H9 (cell line): ENCODE measurements around the gene CAMTA1. TPM values are rescaled to one million over a fixed set of nuclear protein-coding genes. Genes with fewer than 3 reads are reported as not detected.

ENCODE experiments used
- DNase-seq: peaks from one replicate; pipeline ENCODE4 v3.0.0-alpha.2; 2017
- H2AFZ ChIP-seq: one replicate; pipeline ENCODE4 v1.6.1; 2013; ENCODE audit warnings: mild to moderate bottlenecking, low read length, control low read depth, moderate library complexity
- H2AK5ac ChIP-seq: 2 replicates; pipeline ENCODE4 v1.6.1; 2013; ENCODE audit warnings: low read length, control low read depth, mixed read lengths; ENCODE audit not compliant: insufficient read length
- H2BK120ac ChIP-seq: one replicate; pipeline ENCODE4 v1.6.1; 2013; ENCODE audit warnings: low read depth, mild to moderate bottlenecking, low read length, control low read depth, inconsistent platforms; ENCODE audit not compliant: poor library complexity, severe bottlenecking
- H2BK12ac ChIP-seq: 2 replicates; pipeline ENCODE4 v1.6.1; 2013; ENCODE audit warnings: low read length, control low read depth, mixed read lengths, low read depth; ENCODE audit not compliant: insufficient read length
- H2BK15ac ChIP-seq: 2 replicates; pipeline ENCODE4 v1.6.1; 2013; ENCODE audit warnings: low read depth, low read length, control low read depth
- H2BK20ac ChIP-seq: one replicate; pipeline ENCODE4 v1.6.1; 2013; ENCODE audit warnings: low read depth, mild to moderate bottlenecking, low read length, control low read depth, inconsistent platforms; ENCODE audit not compliant: poor library complexity, severe bottlenecking
- H2BK5ac ChIP-seq: 2 replicates; pipeline ENCODE4 v1.6.1; 2013; ENCODE audit warnings: low read length, control low read depth, mixed read lengths; ENCODE audit not compliant: insufficient read length
- H3K14ac ChIP-seq: 2 replicates; pipeline ENCODE4 v1.6.1; 2013; ENCODE audit warnings: low read length, control low read depth; ENCODE audit not compliant: insufficient read depth
- H3K18ac ChIP-seq: 2 replicates; pipeline ENCODE4 v1.6.1; 2013; ENCODE audit warnings: low read depth, mild to moderate bottlenecking, mixed read lengths, low read length, control low read depth; ENCODE audit not compliant: insufficient read length
- H3K23ac ChIP-seq: 2 replicates; pipeline ENCODE4 v1.6.1; 2013; ENCODE audit warnings: low read length, control low read depth, mixed read lengths, low read depth; ENCODE audit not compliant: insufficient read length
- H3K23me2 ChIP-seq: 2 replicates; pipeline ENCODE4 v1.6.1; 2013; ENCODE audit warnings: low read depth, mild to moderate bottlenecking, mixed read lengths, low read length, control low read depth; ENCODE audit not compliant: insufficient read length, poor library complexity, severe bottlenecking
- H3K27ac ChIP-seq: 2 replicates; pipeline ENCODE4 v1.5.1; 2013; ENCODE audit warnings: low read length, control low read depth, mixed read lengths, low read depth; ENCODE audit not compliant: insufficient read length
- H3K27me3 ChIP-seq: 2 replicates; pipeline ENCODE4 v1.6.1; 2013; ENCODE audit warnings: low read length, control low read depth, inconsistent platforms; ENCODE audit not compliant: insufficient read depth
- H3K4ac ChIP-seq: 2 replicates; pipeline ENCODE4 v1.6.1; 2013; ENCODE audit warnings: low read depth, mild to moderate bottlenecking, control low read depth, inconsistent platforms, low read length, moderate library complexity
- H3K4me1 ChIP-seq: 2 replicates; pipeline ENCODE4 v1.6.1; 2013; ENCODE audit warnings: low read length, control low read depth, inconsistent platforms; ENCODE audit not compliant: insufficient read depth
- H3K4me2 ChIP-seq: 2 replicates; pipeline ENCODE4 v1.6.1; 2013; ENCODE audit warnings: low read length, control low read depth, mixed read lengths; ENCODE audit not compliant: insufficient read length, insufficient read depth
- H3K56ac ChIP-seq: 2 replicates; pipeline ENCODE4 v1.6.1; 2013; ENCODE audit warnings: low read depth, mild to moderate bottlenecking, mixed read lengths, low read length, control low read depth; ENCODE audit not compliant: insufficient read length
- H3K79me1 ChIP-seq: 2 replicates; pipeline ENCODE4 v1.6.1; 2013; ENCODE audit warnings: low read depth, mild to moderate bottlenecking, moderate library complexity, low read length, control low read depth, inconsistent platforms; ENCODE audit not compliant: insufficient read depth, poor library complexity, severe bottlenecking
- H3K79me2 ChIP-seq: 2 replicates; pipeline ENCODE4 v1.6.1; 2013; ENCODE audit warnings: low read length, control low read depth, inconsistent platforms; ENCODE audit not compliant: insufficient read depth
- H3K9ac ChIP-seq: 2 replicates; pipeline ENCODE4 v1.6.1; 2013; ENCODE audit warnings: low read length, control low read depth, mixed read lengths; ENCODE audit not compliant: insufficient read length; ENCODE audit errors: extremely low read depth
- H3K9me3 ChIP-seq: one replicate; pipeline ENCODE4 v1.6.1; 2013; ENCODE audit warnings: low read depth, low read length, inconsistent platforms; ENCODE audit not compliant: control insufficient read depth
- H3T11ph ChIP-seq: one replicate; pipeline ENCODE4 v1.6.1; 2013; ENCODE audit warnings: mild to moderate bottlenecking, low read length, control low read depth, inconsistent platforms
- H4K20me1 ChIP-seq: one replicate; pipeline ENCODE4 v1.6.1; 2013; ENCODE audit not compliant: control insufficient read depth, insufficient read length, insufficient read depth
- H4K5ac ChIP-seq: 2 replicates; pipeline ENCODE4 v1.6.1; 2013; ENCODE audit warnings: low read depth, mild to moderate bottlenecking, mixed read lengths, low read length, control low read depth; ENCODE audit not compliant: insufficient read length
- H4K8ac ChIP-seq: replicated peaks from 2 replicates; pipeline ENCODE4 v1.6.1; 2013; ENCODE audit warnings: low read length, control low read depth, mixed read lengths, low read depth; ENCODE audit not compliant: insufficient read length
- H4K91ac ChIP-seq: 2 replicates; pipeline ENCODE4 v1.6.1; 2013; ENCODE audit warnings: low read depth, mild to moderate bottlenecking, moderate library complexity, mixed read lengths, low read length, control low read depth; ENCODE audit not compliant: insufficient read length
- H3K27ac Mint-ChIP-seq, 3 experiments: 2 replicates in 2 of 3; 3 replicates in 1 of 3; pipeline ENCODE4 v1.8.0; 2020 to 2021; ENCODE audit warnings: mixed read lengths in 3 of 3, mild to moderate bottlenecking in 1 of 3, moderate library complexity in 1 of 3
- H3K27me3 Mint-ChIP-seq: 2 replicates; pipeline ENCODE4 v1.8.0; 2021; ENCODE audit warnings: low read depth, mild to moderate bottlenecking, moderate library complexity, mixed read lengths
- H3K36me3 Mint-ChIP-seq, 3 experiments: 2 replicates in 2 of 3; 3 replicates in 1 of 3; pipeline ENCODE4 v1.8.0; 2020 to 2021; ENCODE audit warnings: low read depth in 3 of 3, mixed read lengths in 3 of 3; ENCODE audit not compliant: insufficient read depth in 1 of 3
- H3K4me1 Mint-ChIP-seq, 2 experiments: 2 replicates each; pipeline ENCODE4 v1.8.0; 2020; ENCODE audit warnings: mixed read lengths in 2 of 2
- H3K4me3 Mint-ChIP-seq, 2 experiments: 2 replicates in 1 of 2; 3 replicates in 1 of 2; pipeline ENCODE4 v1.8.0; 2020 to 2021; ENCODE audit warnings: mild to moderate bottlenecking in 2 of 2, mixed read lengths in 2 of 2, moderate library complexity in 1 of 2
- H3K9me3 Mint-ChIP-seq, 2 experiments: 2 replicates in 1 of 2; 3 replicates in 1 of 2; pipeline ENCODE4 v1.8.0; 2020; ENCODE audit warnings: mild to moderate bottlenecking in 2 of 2, mixed read lengths in 2 of 2, moderate library complexity in 1 of 2
- CTCF ChIP-seq: fragments of 200-600 bp; sonication (generic); conservative IDR thresholded peaks from 3 replicates; pipeline ENCODE4 v1.8.0; 2021; ENCODE audit warnings: antibody characterized with exemption, mild to moderate bottlenecking
- WGBS: extraction: QIAGEN DNeasy Blood & Tissue Kit; methylation state at CpG from one replicate; pipeline ENCODE4 v1.1.7; 2013; ENCODE audit warnings: missing lambda C conversion rate, low lambda C conversion rate, mixed read lengths; ENCODE audit not compliant: insufficient read length; ENCODE audit errors: extremely low coverage; 5-methylcytosine and 5-hydroxymethylcytosine counted together
- total RNA-seq: library from RNA; stranded (reverse); gene quantifications from 2 replicates; pipeline ENCODE4 v1.2.1, GENCODE V29; 2021

The CAMTA1 gene
- total RNA-seq, 1 experiment from 2014 or later: 115 TPM

GRCh38 chr1:7469255-7469938 lies 684.1 kb downstream of the CAMTA1 start:
- Histone ChIP-seq H3K23ac (no peak overlapping the region), H2BK15ac (no peak overlapping the region), H3K14ac (no peak overlapping the region), H2BK20ac (no peak overlapping the region), H3K27ac (no peak overlapping the region), H3K4me1 (no peaks in the 10 kb centered on the region), H3K79me1 (no peaks in the 10 kb centered on the region), H2BK12ac (no peak overlapping the region), H3K18ac (no peak overlapping the region), H3K56ac (no peak overlapping the region), H3K9me3 (no peaks in the 10 kb centered on the region), H3K27me3 (no peaks in the 10 kb centered on the region), H2BK5ac (no peak overlapping the region), H3K4ac (no peak overlapping the region), H2BK120ac (no peak overlapping the region), H2AFZ (no peak overlapping the region), H4K5ac (no peak overlapping the region), H4K8ac (no peak overlapping the region), H4K91ac (no peak overlapping the region), H4K20me1 (no peaks in the 10 kb centered on the region), H3K9ac (no peak overlapping the region), H2AK5ac (no peak overlapping the region), H3K23me2 (no peaks in the 10 kb centered on the region), H3K4me2 (no peak overlapping the region), H3T11ph (no peak overlapping the region), H3K79me2 (no peaks in the 10 kb centered on the region)
- no peak for TF ChIP-seq CTCF
- no peak for DNase-seq
- WGBS: no CpG with 5 or more reads among the region's 13 CpGs
- Mint-ChIP-seq H3K4me3 (no peak overlapping the region), H3K4me1 (0 out of 4 replicates have a peak, but pooled peaks cover 0 to 2% of the 10 kb centered on the region in 2 experiments), H3K27me3 (no peaks in the 10 kb centered on the region; the same call in none of the 2 replicates), H3K9me3 (no peaks in the 10 kb centered on the region), H3K27ac (peak overlapping the region in 1 of 3 experiments; percentile 21; a peak in 1 of 7 replicates), H3K36me3 (no peaks in the 10 kb centered on the region)
